WTC11 (cell line): ENCODE results near the gene RAG2. TPM values are rescaled to one million over a fixed set of nuclear protein-coding genes. Genes with fewer than 3 reads are reported as not detected.

Experiments
- ATAC-seq: fragments of 200-7000 bp; cut with Tn5 transposase; 2 replicates; pipeline ENCODE4 v1.10.0; 2021; ENCODE audit warnings: mild to moderate bottlenecking, moderate library complexity
- Bru-seq: library from RNA; stranded (reverse); fragments of 400-500 nt; gene quantifications from one replicate; lab custom pipeline; 2021; lab: Mats Ljungman, UMichigan
- CTCF ChIA-PET: fragments of 300-600 bp; sonication (Branson Sonifier 250); formaldehyde crosslinking; loops from one replicate; lab custom pipeline; 2021; ENCODE audit warnings: antibody characterized with exemption; lab: Charles Lee
- POLR2A ChIA-PET: fragments of 350-600 bp; sonication (Branson Sonifier 250); formaldehyde crosslinking; loops from one replicate; lab custom pipeline; 2021; ENCODE audit warnings: antibody characterized with exemption; lab: Charles Lee
- DNase-seq: peaks from one replicate; pipeline ENCODE4 v3.0.0; 2021; ENCODE audit warnings: low spot score
- H3K27ac Mint-ChIP-seq: 2 replicates; pipeline ENCODE4 v1.8.0; 2021; ENCODE audit warnings: mixed read lengths
- H3K27me3 Mint-ChIP-seq: 2 replicates; pipeline ENCODE4 v1.8.0; 2021; ENCODE audit warnings: low read depth, mild to moderate bottlenecking, moderate library complexity, mixed read lengths
- H3K36me3 Mint-ChIP-seq: 2 replicates; pipeline ENCODE4 v1.8.0; 2021; ENCODE audit warnings: mixed read lengths
- H3K4me1 Mint-ChIP-seq: 2 replicates; pipeline ENCODE4 v1.8.0; 2022; ENCODE audit warnings: mixed read lengths
- H3K4me3 Mint-ChIP-seq: 2 replicates; pipeline ENCODE4 v1.8.0; 2021; ENCODE audit warnings: mild to moderate bottlenecking, moderate library complexity, mixed read lengths
- H3K9me3 Mint-ChIP-seq: 2 replicates; pipeline ENCODE4 v1.8.0; 2021; ENCODE audit warnings: mixed read lengths
- ARID4B ChIP-seq: sonication (generic); formaldehyde crosslinking; IDR thresholded peaks from 2 replicates; pipeline ENCODE4 v1.8.0; 2023; ENCODE audit warnings: missing genetic modification reagents, mild to moderate bottlenecking, borderline replicate concordance
- ATF3 ChIP-seq: sonication (generic); formaldehyde crosslinking; conservative IDR thresholded peaks from 2 replicates; pipeline ENCODE4 v1.8.1; 2022; ENCODE audit warnings: mild to moderate bottlenecking, missing genetic modification reagents
- ELF4 ChIP-seq: sonication (generic); formaldehyde crosslinking; IDR thresholded peaks from 2 replicates; pipeline ENCODE4 v1.8.1; 2022; ENCODE audit warnings: low read depth, mild to moderate bottlenecking, moderate library complexity, missing genetic modification reagents
- ETV6 ChIP-seq: sonication (generic); formaldehyde crosslinking; IDR thresholded peaks from 2 replicates; pipeline ENCODE4 v1.8.1; 2022; ENCODE audit warnings: mild to moderate bottlenecking, missing genetic modification reagents
- GABPB1 ChIP-seq: sonication (generic); formaldehyde crosslinking; IDR thresholded peaks from 2 replicates; pipeline ENCODE4 v1.8.1; 2023; ENCODE audit warnings: mild to moderate bottlenecking, missing genetic modification reagents
- MAX ChIP-seq: sonication (generic); formaldehyde crosslinking; IDR thresholded peaks from 2 replicates; pipeline ENCODE4 v1.8.0; 2022; ENCODE audit warnings: mild to moderate bottlenecking, missing genetic modification reagents
- MXD4 ChIP-seq: fragments of 250-450 bp; sonication (Bioruptor Pico); IDR thresholded peaks from 2 replicates; pipeline ENCODE4 v1.8.0; 2021; ENCODE audit warnings: mild to moderate bottlenecking, moderate library complexity, borderline replicate concordance
- NFE2L1 ChIP-seq: sonication (generic); formaldehyde crosslinking; IDR thresholded peaks from 2 replicates; pipeline ENCODE4 v1.8.1; 2023; ENCODE audit warnings: missing genetic modification reagents
- SMAD3 ChIP-seq: sonication (generic); formaldehyde crosslinking; IDR thresholded peaks from 2 replicates; pipeline ENCODE4 v1.8.0; 2022; ENCODE audit warnings: missing genetic modification reagents, mild to moderate bottlenecking, borderline replicate concordance
- USF2 ChIP-seq: sonication (generic); formaldehyde crosslinking; IDR thresholded peaks from 2 replicates; pipeline ENCODE4 v1.8.1; 2023; ENCODE audit warnings: mild to moderate bottlenecking, missing genetic modification reagents, moderate library complexity
- ZNF281 ChIP-seq: sonication (generic); formaldehyde crosslinking; IDR thresholded peaks from 2 replicates; pipeline ENCODE4 v1.8.0; 2023; ENCODE audit warnings: mild to moderate bottlenecking, missing genetic modification reagents
- ZNF532 ChIP-seq: fragments of 250-450 bp; sonication (Bioruptor Pico); IDR thresholded peaks from 2 replicates; pipeline ENCODE4 v1.9.0; 2021; ENCODE audit warnings: mild to moderate bottlenecking, borderline replicate concordance
- long read RNA-seq, 3 experiments: library from RNA in 1 of 3; library from capped mRNA in 1 of 3; library from polyadenylated mRNA in 1 of 3; unstranded in 2 of 3; stranded (forward) in 1 of 3; transcript quantifications; one replicate each; pipeline ENCODE4 v2.0.0, GENCODE V29; 2021
- total RNA-seq: library from RNA; stranded (reverse); gene quantifications from 3 replicates; pipeline ENCODE4 v1.2.3, GENCODE V29; 2021

RAG2 gene
- not detected in 3 replicates for total RNA-seq
- not detected for Bru-seq, nascent RNA
- long read RNA-seq, experiment 1: 0 reads
- long read RNA-seq, experiment 2: 0 reads
- long read RNA-seq, experiment 3: 0 reads

- no peak for ATAC-seq
- POLR2A ChIA-PET: no interaction called here
These were observed at the start of gene RAG2 for GRCh38 chr11:36598051-36598450. TSS of gene RAG2 (minus strand) at chr11:36598236. CDS start at chr11:36594168, 4,068 bp downstream.

More at GRCh38 chr11:36598051-36598450, at the start of gene RAG2:
- H3K9me3 Mint-ChIP-seq: peaks cover 81% of the 10 kb centered on the region
- TF ChIP-seq GABPB1 (CRISPR knock-in tag): no peak
- no peak for TF ChIP-seq ATF3 (CRISPR knock-in tag)
- no peak for TF ChIP-seq ARID4B
- TF ChIP-seq ZNF532 (CRISPR knock-in tag): no peak
- no peak for TF ChIP-seq MXD4 (CRISPR knock-in tag)
- no peak for TF ChIP-seq NFE2L1 (CRISPR knock-in tag)
- TF ChIP-seq MAX (CRISPR knock-in tag): no peak
- no peak for TF ChIP-seq ZNF281 (CRISPR knock-in tag)
- no peak for TF ChIP-seq USF2 (CRISPR knock-in tag)
- TF ChIP-seq ELF4 (CRISPR knock-in tag): no peak
- no peak for TF ChIP-seq ETV6 (CRISPR knock-in tag)
- no peak for TF ChIP-seq SMAD3
- peaks cover 13% of the 10 kb centered on the region for H3K27me3 Mint-ChIP-seq
- no peaks in the 10 kb centered on the region for H3K4me1 Mint-ChIP-seq
- H3K27ac Mint-ChIP-seq: no peak within 1 kb of the TSS
- H3K36me3 Mint-ChIP-seq: peaks cover 61% of the 10 kb centered on the region
- CTCF ChIA-PET: no interaction called here
- H3K4me3 Mint-ChIP-seq: no peak within 1 kb of the TSS
- no peak for DNase-seq
